H1 (cell line): Measurements from ENCODE around the gene CYSLTR1. TPM values are rescaled to one million over a fixed set of nuclear protein-coding genes. Genes with fewer than 3 reads are reported as not detected.

Experiments used
- CTCF ChIA-PET: fragments of 300-600 bp; sonication (Branson Sonifier 250); formaldehyde crosslinking; loops from one replicate; lab custom pipeline; 2021; ENCODE audit not compliant: partially characterized antibody; lab: Charles Lee
- POLR2A ChIA-PET: fragments of 300-600 bp; sonication (Branson Sonifier 250); formaldehyde crosslinking; loops from one replicate; lab custom pipeline; 2021; ENCODE audit warnings: inconsistent platforms; ENCODE audit not compliant: partially characterized antibody; lab: Charles Lee
- DNase-seq, 2 experiments: peaks; one replicate each; pipeline versions ENCODE4 v3.0.0 to v3.0.0-alpha.2; 2010 to 2022; ENCODE audit warnings: low spot score in 2 of 2, low read depth in 1 of 2, mixed read lengths in 1 of 2
- FAIRE-seq: peaks from 2 replicates; lab custom pipeline; 2011; peaks lifted over from hg19 to GRCh38; lab: Jason Lieb, UNC
- H2AFZ ChIP-seq: 2 replicates; pipeline ENCODE4 v1.8.1; 2012; ENCODE audit warnings: low read length, inconsistent platforms
- H2AK5ac ChIP-seq: 2 replicates; pipeline ENCODE4 v1.6.1; 2013; ENCODE audit warnings: low read depth, low read length
- H2BK120ac ChIP-seq: replicated peaks from 2 replicates; pipeline ENCODE3; 2013; ENCODE audit warnings: low read depth, low read length, inconsistent platforms
- H2BK12ac ChIP-seq: 2 replicates; pipeline ENCODE4 v1.6.1; 2013; ENCODE audit warnings: low read depth, low read length
- H2BK15ac ChIP-seq: 2 replicates; pipeline ENCODE4 v1.6.1; 2013; ENCODE audit warnings: low read length
- H2BK20ac ChIP-seq: 2 replicates; pipeline ENCODE4 v1.6.1; 2013; ENCODE audit warnings: low read length
- H2BK5ac ChIP-seq: 2 replicates; pipeline ENCODE4 v1.6.1; 2013; ENCODE audit warnings: low read depth, low read length
- H3K14ac ChIP-seq: 2 replicates; pipeline ENCODE4 v1.6.1; 2013; ENCODE audit warnings: inconsistent platforms; ENCODE audit not compliant: insufficient read length
- H3K18ac ChIP-seq: 2 replicates; pipeline ENCODE4 v1.6.1; 2013; ENCODE audit warnings: low read length; ENCODE audit errors: extremely low read depth
- H3K23ac ChIP-seq: 2 replicates; pipeline ENCODE4 v1.6.1; 2013; ENCODE audit warnings: inconsistent platforms; ENCODE audit not compliant: insufficient read length
- H3K23me2 ChIP-seq: 2 replicates; pipeline ENCODE4 v1.6.1; 2013; ENCODE audit warnings: low read depth, low read length
- H3K27ac ChIP-seq: 2 replicates; pipeline ENCODE4 v1.6.1; 2011; ENCODE audit warnings: low read depth, low read length, inconsistent platforms
- H3K27me3 ChIP-seq, 4 experiments: replicated peaks in 1 of 4; 1 replicate in 1 of 4; 2 replicates in 3 of 4; pipeline versions ENCODE4 v1.6.1 to v1.8.1; 2011 to 2013; ENCODE audit warnings: low read length in 3 of 4, mild to moderate bottlenecking in 3 of 4, inconsistent platforms in 2 of 4, mixed read lengths in 2 of 4, moderate library complexity in 1 of 4; ENCODE audit not compliant: control insufficient read depth in 3 of 4, insufficient read depth in 3 of 4; ENCODE audit errors: extremely low read depth in 1 of 4
- H3K36me3 ChIP-seq, 4 experiments: 2 replicates each; pipeline versions ENCODE4 v1.6.1 to v1.8.1; 2011 to 2013; ENCODE audit warnings: mild to moderate bottlenecking in 4 of 4, low read length in 3 of 4, moderate library complexity in 2 of 4, control low read depth in 1 of 4, inconsistent platforms in 1 of 4; ENCODE audit not compliant: insufficient read depth in 4 of 4, control insufficient read depth in 2 of 4
- H3K4ac ChIP-seq: replicated peaks from 2 replicates; pipeline ENCODE3; 2013; ENCODE audit warnings: low read length, low read depth, mixed read lengths, inconsistent platforms; ENCODE audit not compliant: insufficient read length
- H3K4me1 ChIP-seq, 4 experiments: replicated peaks in 1 of 4; 1 replicate in 1 of 4; 2 replicates in 3 of 4; pipeline versions ENCODE4 v1.6.1 to v1.8.1; 2011 to 2013; ENCODE audit warnings: low read length in 3 of 4, inconsistent platforms in 2 of 4, mixed read lengths in 1 of 4; ENCODE audit not compliant: insufficient read depth in 4 of 4, control insufficient read depth in 3 of 4
- H3K4me2 ChIP-seq, 2 experiments: 2 replicates each; pipeline versions ENCODE4 v1.6.1 to v1.8.1; 2011 to 2013; ENCODE audit warnings: low read depth in 2 of 2, low read length in 2 of 2, control low read depth in 1 of 2, inconsistent platforms in 1 of 2, mild to moderate bottlenecking in 1 of 2; ENCODE audit not compliant: insufficient read depth in 1 of 2
- H3K4me3 ChIP-seq, 4 experiments: fragments of 200-600, 300-600 bp in 1 of 4; sonication (generic), shearing (Covaris generic), sonication (Bioruptor Twin) in 1 of 4; 2 replicates each; pipeline versions ENCODE4 v1.5.1 to v1.8.1; 2011 to 2016; ENCODE audit warnings: low read length in 4 of 4, low read depth in 3 of 4, control low read depth in 2 of 4, inconsistent platforms in 2 of 4, mild to moderate bottlenecking in 2 of 4, mixed read lengths in 1 of 4, moderate library complexity in 1 of 4; ENCODE audit not compliant: insufficient read depth in 2 of 4; ENCODE audit errors: extremely low read depth in 1 of 4
- H3K56ac ChIP-seq: replicated peaks from 2 replicates; pipeline ENCODE3; 2013; ENCODE audit warnings: low read depth, mild to moderate bottlenecking, mixed read lengths, low read length, inconsistent platforms; ENCODE audit not compliant: insufficient read length
- H3K79me1 ChIP-seq: 2 replicates; pipeline ENCODE4 v1.6.1; 2013; ENCODE audit warnings: low read depth, low read length, control low read depth
- H3K79me2 ChIP-seq, 2 experiments: 2 replicates each; pipeline versions ENCODE4 v1.6.1 to v1.8.1; 2012 to 2013; ENCODE audit warnings: low read length in 2 of 2, mild to moderate bottlenecking in 2 of 2, inconsistent platforms in 1 of 2; ENCODE audit not compliant: insufficient read depth in 2 of 2, control insufficient read depth in 1 of 2
- H3K9ac ChIP-seq, 4 experiments: replicated peaks in 1 of 4; 1 replicate in 1 of 4; 2 replicates in 3 of 4; pipeline versions ENCODE4 v1.6.1 to v1.8.1; 2011 to 2013; ENCODE audit warnings: low read depth in 3 of 4, low read length in 3 of 4, control low read depth in 2 of 4, mild to moderate bottlenecking in 2 of 4, moderate library complexity in 2 of 4, inconsistent platforms in 1 of 4; ENCODE audit errors: extremely low read depth in 1 of 4
- H3K9me3 ChIP-seq, 2 experiments: 2 replicates each; pipeline versions ENCODE4 v1.6.1 to v1.8.1; 2012 to 2013; ENCODE audit warnings: mild to moderate bottlenecking in 2 of 2, moderate library complexity in 2 of 2, control low read depth in 1 of 2, inconsistent platforms in 1 of 2, low read depth in 1 of 2, low read length in 1 of 2, mixed read lengths in 1 of 2; ENCODE audit not compliant: insufficient read depth in 2 of 2
- H4K20me1 ChIP-seq, 2 experiments: replicated peaks in 1 of 2; 2 replicates each; pipeline versions ENCODE3 to v1.8.1; 2011 to 2013; ENCODE audit warnings: inconsistent platforms in 2 of 2, low read length in 2 of 2, mild to moderate bottlenecking in 1 of 2; ENCODE audit not compliant: insufficient read depth in 2 of 2, control insufficient read depth in 1 of 2
- H4K5ac ChIP-seq: 2 replicates; pipeline ENCODE4 v1.6.1; 2013; ENCODE audit warnings: low read length, low read depth, mixed read lengths, inconsistent platforms; ENCODE audit not compliant: insufficient read length
- H4K8ac ChIP-seq: 2 replicates; pipeline ENCODE4 v1.8.0; 2013; ENCODE audit warnings: mild to moderate bottlenecking, moderate library complexity, low read length, inconsistent platforms; ENCODE audit not compliant: insufficient read depth; ENCODE audit errors: extremely low read depth
- H4K91ac ChIP-seq: replicated peaks from 2 replicates; pipeline ENCODE3; 2013; ENCODE audit warnings: low read length, mixed read lengths, inconsistent platforms; ENCODE audit not compliant: insufficient read length
- CBX5 ChIP-seq: fragments of 300-800, 300-1000 bp; sonication (generic); IDR thresholded peaks from 2 replicates; pipeline ENCODE4 v1.7.1; 2016; ENCODE audit warnings: antibody characterized with exemption, low read length, low read depth
- CHD2 ChIP-seq: IDR thresholded peaks from 2 replicates; pipeline ENCODE4 v1.6.1; 2012; ENCODE audit warnings: low read length, improper control_type of control experiment
- CTBP2 ChIP-seq: IDR thresholded peaks from 2 replicates; pipeline ENCODE4 v1.7.0; 2011; ENCODE audit warnings: borderline replicate concordance, mild to moderate bottlenecking, moderate library complexity, mixed read lengths, low read length; ENCODE audit not compliant: insufficient read depth, insufficient read length
- HDAC6 ChIP-seq: IDR thresholded peaks from one replicate; pipeline ENCODE4 v1.7.1; 2012; ENCODE audit warnings: low read depth, mild to moderate bottlenecking, inconsistent platforms, low read length, moderate library complexity
- JUN ChIP-seq: IDR thresholded peaks from 2 replicates; pipeline ENCODE4 v1.6.1; 2011; ENCODE audit warnings: low read depth, mild to moderate bottlenecking, improper control_type of control experiment, low read length
- KDM4A ChIP-seq: IDR thresholded peaks from one replicate; pipeline ENCODE4 v1.7.1; 2012; ENCODE audit warnings: low read depth, mild to moderate bottlenecking, moderate library complexity, low read length, inconsistent platforms; ENCODE audit not compliant: severe bottlenecking
- KDM5A ChIP-seq: fragments of 200-600 bp; IDR thresholded peaks from 2 replicates; pipeline ENCODE4 v1.7.1; 2012; ENCODE audit warnings: mild to moderate bottlenecking, low read length, inconsistent platforms, mixed read lengths
- POU5F1 ChIP-seq: IDR thresholded peaks from 2 replicates; pipeline ENCODE4 v1.6.1; 2011; ENCODE audit warnings: low read depth, mild to moderate bottlenecking, low read length, moderate library complexity
- RAD21 ChIP-seq, 2 experiments: IDR thresholded peaks in 1 of 2; conservative IDR thresholded peaks in 1 of 2; 2 replicates each; pipeline ENCODE4 v1.6.1; 2011; ENCODE audit warnings: low read depth in 2 of 2, low read length in 2 of 2, improper control_type of control experiment in 1 of 2, inconsistent platforms in 1 of 2, mild to moderate bottlenecking in 1 of 2, moderate library complexity in 1 of 2
- RBBP5 ChIP-seq: IDR thresholded peaks from 2 replicates; pipeline ENCODE4 v1.7.1; 2012; ENCODE audit warnings: low read depth, mild to moderate bottlenecking, inconsistent platforms, low read length, moderate library complexity, borderline replicate concordance
- RNF2 ChIP-seq: fragments of 200-900, 300-1000 bp; sonication (generic); IDR thresholded peaks from 2 replicates; pipeline ENCODE4 v1.7.1; 2016; ENCODE audit warnings: borderline replicate concordance, low read depth, mild to moderate bottlenecking, antibody characterized with exemption, low read length; ENCODE audit not compliant: poor library complexity, severe bottlenecking; ENCODE audit errors: missing control alignments
- WGBS, 2 experiments: shearing (Covaris generic) in 1 of 2; methylation state at CpG; one replicate each; pipeline versions ENCODE4 v1.1.6 to v1.1.7; 2013 to 2015; ENCODE audit warnings: low lambda C conversion rate in 2 of 2, mixed read lengths in 2 of 2, inconsistent platforms in 1 of 2, low coverage in 1 of 2, missing lambda C conversion rate in 1 of 2; ENCODE audit not compliant: insufficient replicate concordance in 2 of 2, insufficient coverage in 1 of 2, insufficient read length in 1 of 2; ENCODE audit errors: extremely low coverage in 1 of 2, missing lambda C conversion rate in 1 of 2; 5-methylcytosine and 5-hydroxymethylcytosine counted together
- polyA plus RNA-seq, 7 experiments: library from polyadenylated mRNA; depleted of rRNA in 3 of 7; stranded (reverse) in 5 of 7; unstranded in 2 of 7; fragments of >200 nt in 5 of 7; fragments of 200-250 nt in 2 of 7; gene quantifications; 1 replicate in 5 of 7; 2 replicates in 1 of 7; 4 replicates in 1 of 7; pipeline versions ENCODE4 v1.2.1 to v1.2.3, GENCODE V29; 2011 to 2013; ENCODE audit warnings: missing spikeins in 2 of 7, mixed read lengths in 2 of 7
- total RNA-seq: library from RNA; stranded (reverse); fragmentation: NEBNext Ultra II Directional; extraction: Animal tissue kit (Norgen Biotek cat#: 25700); gene quantifications from 2 replicates; pipeline ENCODE4 v1.2.1, GENCODE V29; 2021
- TF ChIP-seq, protein P1 (sequence below): IDR thresholded peaks from 2 replicates; pipeline ENCODE4 v1.6.1; 2012; ENCODE audit warnings: low read length, inconsistent platforms

Gene CYSLTR1
- total and polyA plus RNA-seq, 2 of the 8 experiments (the other 6 are each of a cell fraction or from before 2014, with no cell fraction given): 0.09 TPM

DNA sequence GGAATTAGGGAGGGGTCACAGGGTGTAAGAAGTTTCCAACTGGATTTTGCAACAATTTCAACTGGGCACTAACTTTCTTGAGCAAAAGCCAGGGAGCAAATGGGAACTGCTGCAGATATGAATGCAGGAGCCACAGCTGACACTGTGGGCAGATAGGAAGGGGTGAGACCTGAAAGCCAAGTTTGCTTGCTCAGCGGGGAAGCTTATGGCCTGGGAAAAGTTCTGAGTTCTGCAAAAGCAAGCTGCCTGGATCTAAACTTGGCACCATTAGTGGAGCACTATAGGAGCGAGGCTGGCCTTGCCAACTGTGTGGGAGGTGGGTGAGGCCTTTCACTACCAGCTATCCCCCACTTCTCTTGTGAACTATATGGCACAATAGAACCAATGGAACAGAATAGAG lies 11.1 kb downstream of the CYSLTR1 start:
- no peak overlapping the region for H3K4ac ChIP-seq
- no peaks in the 10 kb centered on the region for H3K36me3 ChIP-seq
- no peaks in the 10 kb centered on the region for H3K79me2 ChIP-seq
- ChIA-PET POLR2A (no interaction called here), CTCF (no interaction called here)
- no peak overlapping the region for H2AFZ ChIP-seq
- DNase-seq (no peak), FAIRE-seq (no peak)
- no peak overlapping the region for H2BK120ac ChIP-seq
- H3K18ac ChIP-seq: no peak overlapping the region
- no peak overlapping the region for H2BK12ac ChIP-seq
- H4K20me1 ChIP-seq: no peaks in the 10 kb centered on the region
- no peak overlapping the region for H4K5ac ChIP-seq
- H3K4me2 ChIP-seq: no peak overlapping the region
- H3K27me3 ChIP-seq: no peaks in the 10 kb centered on the region
- H3K4me3 ChIP-seq: no peak overlapping the region
- H4K8ac ChIP-seq: no peak overlapping the region
- peaks cover 2% of the 10 kb centered on the region; the same call in 1 of the 2 replicates for H3K23me2 ChIP-seq
- no peak overlapping the region for H3K23ac ChIP-seq
- H3K14ac ChIP-seq: no peak overlapping the region
- no peak overlapping the region for H4K91ac ChIP-seq
- no peak overlapping the region for H2BK20ac ChIP-seq
- H2AK5ac ChIP-seq: no peak overlapping the region
- WGBS, 2 experiments: 86% methylated on average over 2 of the region's 2 CpGs; no CpG with 5 or more reads in 1 of the 2 experiments
- no peaks in the 10 kb centered on the region for H3K4me1 ChIP-seq
- H3K9ac ChIP-seq: no peak overlapping the region
- H3K56ac ChIP-seq: no peak overlapping the region
- H2BK5ac ChIP-seq: no peak overlapping the region
- no peak overlapping the region for H2BK15ac ChIP-seq
- no peaks in the 10 kb centered on the region for H3K9me3 ChIP-seq
- no peaks in the 10 kb centered on the region for H3K79me1 ChIP-seq
- no peak overlapping the region for H3K27ac ChIP-seq
- no peak for TF ChIP-seq RBBP5
- TF ChIP-seq CTBP2: no peak
- TF ChIP-seq POU5F1: no peak
- TF ChIP-seq RAD21 (IDR thresholded peaks at IDR 0.05 in 1 of 2, conservative IDR thresholded peaks at IDR 0.05 in 1 of 2; ENCODE audit: low read depth in 2 of 2, low read length in 2 of 2): no peak
- TF ChIP-seq, protein P1, sequence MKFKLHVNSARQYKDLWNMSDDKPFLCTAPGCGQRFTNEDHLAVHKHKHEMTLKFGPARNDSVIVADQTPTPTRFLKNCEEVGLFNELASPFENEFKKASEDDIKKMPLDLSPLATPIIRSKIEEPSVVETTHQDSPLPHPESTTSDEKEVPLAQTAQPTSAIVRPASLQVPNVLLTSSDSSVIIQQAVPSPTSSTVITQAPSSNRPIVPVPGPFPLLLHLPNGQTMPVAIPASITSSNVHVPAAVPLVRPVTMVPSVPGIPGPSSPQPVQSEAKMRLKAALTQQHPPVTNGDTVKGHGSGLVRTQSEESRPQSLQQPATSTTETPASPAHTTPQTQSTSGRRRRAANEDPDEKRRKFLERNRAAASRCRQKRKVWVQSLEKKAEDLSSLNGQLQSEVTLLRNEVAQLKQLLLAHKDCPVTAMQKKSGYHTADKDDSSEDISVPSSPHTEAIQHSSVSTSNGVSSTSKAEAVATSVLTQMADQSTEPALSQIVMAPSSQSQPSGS: no peak
- TF ChIP-seq JUN: no peak
- TF ChIP-seq HDAC6: no peak
- no peak for TF ChIP-seq CBX5
- no peak for TF ChIP-seq KDM4A
- no peak for TF ChIP-seq KDM5A
- no peak for TF ChIP-seq RNF2
- no peak for TF ChIP-seq CHD2
